Measurements from ENCODE around the gene GTF2F2. TPM values are rescaled to one million over a fixed set of nuclear protein-coding genes. Genes with fewer than 3 reads are reported as not detected.

Gene GTF2F2
- total RNA-seq, 1 donor from 2014 or later, result 29.5 TPM

DNA sequence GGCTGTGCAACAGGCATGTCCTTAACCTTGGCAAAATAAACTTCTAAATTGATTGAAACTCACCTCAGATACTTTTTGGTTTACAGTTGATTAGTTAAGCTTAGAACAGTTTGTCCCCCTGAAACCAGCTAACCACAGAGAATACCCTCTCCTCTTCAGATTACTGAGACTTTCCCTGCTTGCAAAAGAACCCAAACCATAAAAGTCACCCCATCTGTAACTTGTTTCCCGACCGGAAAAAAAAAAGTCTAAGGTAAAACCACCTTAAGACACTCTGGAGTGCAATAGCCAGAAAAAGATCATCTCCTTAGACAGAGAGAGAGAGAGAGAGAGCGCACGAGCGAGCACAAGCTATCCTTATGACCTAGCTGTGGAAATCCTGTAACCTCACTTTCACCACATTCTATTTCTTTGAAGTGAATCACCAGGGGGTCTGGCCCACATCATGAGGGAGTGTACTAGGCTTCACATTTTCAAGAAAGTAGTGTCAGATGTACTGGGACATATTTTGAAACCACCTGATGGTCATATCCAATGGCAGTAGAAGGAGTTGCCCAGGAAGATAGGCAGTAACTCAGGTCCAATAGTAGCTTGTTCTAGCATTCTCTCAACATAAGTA lies 11.1 kb upstream of the GTF2F2 start:
- Histone ChIP-seq H3K27me3 (ENCODE audit: control insufficient read depth, insufficient read depth, low read length) (no peaks in the 10 kb centered on the region), H3K36me3 (ENCODE audit: control insufficient read depth, insufficient read depth, low read length) (no peaks in the 10 kb centered on the region), H3K4me3 (ENCODE audit: low read depth, low read length) (no peak overlapping the region)
- TF ChIP-seq, protein P1, sequence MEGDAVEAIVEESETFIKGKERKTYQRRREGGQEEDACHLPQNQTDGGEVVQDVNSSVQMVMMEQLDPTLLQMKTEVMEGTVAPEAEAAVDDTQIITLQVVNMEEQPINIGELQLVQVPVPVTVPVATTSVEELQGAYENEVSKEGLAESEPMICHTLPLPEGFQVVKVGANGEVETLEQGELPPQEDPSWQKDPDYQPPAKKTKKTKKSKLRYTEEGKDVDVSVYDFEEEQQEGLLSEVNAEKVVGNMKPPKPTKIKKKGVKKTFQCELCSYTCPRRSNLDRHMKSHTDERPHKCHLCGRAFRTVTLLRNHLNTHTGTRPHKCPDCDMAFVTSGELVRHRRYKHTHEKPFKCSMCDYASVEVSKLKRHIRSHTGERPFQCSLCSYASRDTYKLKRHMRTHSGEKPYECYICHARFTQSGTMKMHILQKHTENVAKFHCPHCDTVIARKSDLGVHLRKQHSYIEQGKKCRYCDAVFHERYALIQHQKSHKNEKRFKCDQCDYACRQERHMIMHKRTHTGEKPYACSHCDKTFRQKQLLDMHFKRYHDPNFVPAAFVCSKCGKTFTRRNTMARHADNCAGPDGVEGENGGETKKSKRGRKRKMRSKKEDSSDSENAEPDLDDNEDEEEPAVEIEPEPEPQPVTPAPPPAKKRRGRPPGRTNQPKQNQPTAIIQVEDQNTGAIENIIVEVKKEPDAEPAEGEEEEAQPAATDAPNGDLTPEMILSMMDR (IDR thresholded peaks at IDR 0.05; ENCODE audit: insufficient read depth, low read length, poor library complexity, severe bottlenecking), result no peak
- peak; percentile 84 for DNase-seq (ENCODE audit: low read depth)

DNA sequence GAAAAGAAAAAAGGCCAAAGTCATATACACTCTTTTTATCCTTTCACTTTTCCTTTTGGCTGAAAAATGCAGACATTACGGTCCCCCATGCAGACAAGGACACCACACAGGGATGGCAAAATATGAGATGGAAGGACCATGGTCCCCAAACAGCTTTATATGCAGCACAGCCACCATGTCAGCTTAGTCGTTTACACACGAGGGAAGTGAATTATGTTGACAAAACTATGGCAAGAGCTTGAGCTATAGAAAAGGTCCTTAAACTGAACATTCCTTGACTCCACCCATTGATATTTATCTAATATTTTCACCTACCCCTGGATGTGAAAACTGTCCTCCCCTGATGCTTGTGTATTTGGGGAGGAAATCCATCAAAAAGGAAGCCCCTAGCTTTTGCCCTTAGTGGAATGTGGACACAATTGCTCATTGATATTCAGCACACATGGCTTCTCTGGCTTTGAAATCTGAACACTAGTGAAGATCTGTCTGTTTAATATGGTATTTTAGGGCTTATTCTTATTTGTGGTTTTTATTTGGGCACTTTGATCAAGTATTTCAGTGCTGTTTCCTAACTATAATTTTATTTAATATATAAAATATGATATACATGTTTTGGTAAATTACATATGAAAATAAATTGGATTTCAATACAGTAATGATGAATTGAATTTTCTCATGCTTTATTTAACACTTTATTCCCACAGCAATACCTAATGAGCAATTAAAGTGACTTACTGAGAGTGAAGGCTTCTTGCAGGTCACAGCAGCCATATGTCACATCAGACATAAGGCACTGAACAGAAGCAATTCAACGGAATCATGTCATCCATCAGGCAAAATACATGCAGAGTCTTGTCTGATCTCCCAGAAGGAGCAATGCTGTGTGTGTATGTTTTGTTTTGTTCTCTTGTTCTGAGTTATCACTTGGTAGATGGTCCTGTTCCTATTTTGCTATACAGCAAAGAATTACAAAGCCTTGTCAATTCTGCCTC lies 6.8 kb upstream of the GTF2F2 start:
- no peak for DNase-seq (ENCODE audit: low read depth)
- H3K27me3 ChIP-seq (ENCODE audit: control insufficient read depth, insufficient read depth, low read length), result no peaks in the 10 kb centered on the region
- no peaks in the 10 kb centered on the region for H3K36me3 ChIP-seq (ENCODE audit: control insufficient read depth, insufficient read depth, low read length)
- no peak overlapping the region for H3K4me3 ChIP-seq (ENCODE audit: low read depth, low read length)
- TF ChIP-seq, protein P1 (IDR thresholded peaks at IDR 0.05; ENCODE audit: insufficient read depth, low read length, poor library complexity, severe bottlenecking), result no peak

DNA sequence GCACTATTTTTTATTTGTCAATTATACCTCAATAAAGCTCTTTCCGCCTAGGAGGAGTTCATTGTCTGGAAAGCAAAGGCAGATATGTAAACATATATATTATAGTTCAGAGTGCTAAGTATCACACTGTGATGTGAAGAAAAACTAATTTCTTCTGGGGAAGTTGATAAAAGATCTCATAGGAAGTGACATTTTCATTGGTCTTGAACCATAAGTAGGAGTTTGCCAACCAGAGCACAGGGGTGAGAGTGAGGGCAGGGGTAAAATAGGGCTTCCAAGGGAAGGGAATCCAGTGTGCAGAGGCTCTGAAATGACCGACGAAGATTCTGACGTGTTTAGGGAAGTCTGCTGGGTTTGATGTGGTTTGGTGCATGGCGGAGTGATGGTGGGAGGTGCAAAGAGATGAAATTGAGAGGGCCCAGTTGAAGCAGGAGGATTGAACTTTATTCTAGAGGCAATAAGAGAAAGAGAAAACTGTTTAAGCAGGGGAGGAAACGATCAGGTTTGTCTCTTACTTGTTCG lies 780 bp upstream of the GTF2F2 start:
- no peak for DNase-seq (ENCODE audit: low read depth)
- Histone ChIP-seq H3K36me3 (ENCODE audit: control insufficient read depth, insufficient read depth, low read length) (no peaks in the 10 kb centered on the region), H3K27me3 (ENCODE audit: control insufficient read depth, insufficient read depth, low read length) (no peaks in the 10 kb centered on the region), H3K4me3 (ENCODE audit: low read depth, low read length) (peak overlapping the region; percentile 72)
- TF ChIP-seq, protein P1 (IDR thresholded peaks at IDR 0.05; ENCODE audit: insufficient read depth, low read length, poor library complexity, severe bottlenecking), result no peak

- DNase-seq (ENCODE audit: low read depth), result no peak
- no peaks in the 10 kb centered on the region for H3K27me3 ChIP-seq (ENCODE audit: control insufficient read depth, insufficient read depth, low read length)
- H3K4me3 ChIP-seq (ENCODE audit: low read depth, low read length), result peak overlapping the region; percentile 72
- no peaks in the 10 kb centered on the region for H3K36me3 ChIP-seq (ENCODE audit: control insufficient read depth, insufficient read depth, low read length)
- TF ChIP-seq, protein P1 (IDR thresholded peaks at IDR 0.05; ENCODE audit: insufficient read depth, low read length, poor library complexity, severe bottlenecking), result peak; percentile 24
Measured at GRCh38 chr13:45120967-45121831, 889 bp downstream of the GTF2F2 start.

GRCh38 chr13:45122941-45123340 lies 2.6 kb downstream of the GTF2F2 start:
- Histone ChIP-seq H3K4me3 (ENCODE audit: low read depth, low read length) (no peak overlapping the region), H3K36me3 (ENCODE audit: control insufficient read depth, insufficient read depth, low read length) (no peaks in the 10 kb centered on the region), H3K27me3 (ENCODE audit: control insufficient read depth, insufficient read depth, low read length) (no peaks in the 10 kb centered on the region)
- TF ChIP-seq, protein P1 (IDR thresholded peaks at IDR 0.05; ENCODE audit: insufficient read depth, low read length, poor library complexity, severe bottlenecking), result no peak
- no peak for DNase-seq (ENCODE audit: low read depth)
